GM12891 (cell line): ENCODE measurements around the gene OR2T6.
"Not testable (repeated sequence)": the region's sequence is repeated elsewhere in the genome, so short reads cannot be mapped to it uniquely, and the experiment has no call there.

Experiments used
- PAX5 ChIP-seq: IDR thresholded peaks from 2 replicates; pipeline ENCODE4 v1.6.1; 2011; ENCODE audit warnings: low read length, moderate library complexity, mild to moderate bottlenecking; ENCODE audit not compliant: insufficient read depth, severe bottlenecking
- POLR2A ChIP-seq: IDR thresholded peaks from 2 replicates; pipeline ENCODE4 v1.6.1; 2011; ENCODE audit warnings: low read depth, low read length, control low read depth
- POLR2AphosphoS5 ChIP-seq: IDR thresholded peaks from 2 replicates; pipeline ENCODE4 v1.6.1; 2011; ENCODE audit warnings: low read depth, low read length, control low read depth
- POU2F2 ChIP-seq: IDR thresholded peaks from 2 replicates; pipeline ENCODE4 v1.6.1; 2011; ENCODE audit warnings: low read depth, mild to moderate bottlenecking, control low read depth, low read length, moderate library complexity
- SPI1 ChIP-seq: IDR thresholded peaks from 2 replicates; pipeline ENCODE4 v1.6.1; 2011; ENCODE audit warnings: low read depth, low read length, control low read depth
- TAF1 ChIP-seq: IDR thresholded peaks from 2 replicates; pipeline ENCODE4 v1.6.1; 2011; ENCODE audit warnings: low read depth, low read length, control low read depth

DNA sequence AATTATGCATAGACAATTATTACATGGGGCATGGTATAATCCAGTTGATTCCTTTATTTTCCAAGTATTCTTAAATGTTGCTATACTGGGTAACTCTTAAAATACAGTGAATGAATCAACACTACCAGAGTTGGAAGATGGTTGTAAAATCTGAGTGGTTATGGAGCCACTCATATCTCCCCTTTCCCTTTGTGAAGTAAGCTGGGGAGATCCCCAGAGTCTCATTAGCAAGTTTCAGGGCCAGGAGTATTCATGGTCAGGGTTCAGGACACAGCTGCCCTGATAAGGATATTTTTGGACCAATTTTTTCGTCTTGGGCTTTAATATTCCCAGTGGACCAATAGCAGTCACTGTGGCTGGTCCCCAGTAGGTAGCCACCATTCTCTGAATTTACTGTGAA, 63.1 kb downstream of the OR2T6 start:
- TF ChIP-seq POLR2A, POU2F2, TAF1, POLR2AphosphoS5, SPI1, PAX5: not testable (repeated sequence)
